ENCODE results near the gene KIF26B.

Gene KIF26B

DNA sequence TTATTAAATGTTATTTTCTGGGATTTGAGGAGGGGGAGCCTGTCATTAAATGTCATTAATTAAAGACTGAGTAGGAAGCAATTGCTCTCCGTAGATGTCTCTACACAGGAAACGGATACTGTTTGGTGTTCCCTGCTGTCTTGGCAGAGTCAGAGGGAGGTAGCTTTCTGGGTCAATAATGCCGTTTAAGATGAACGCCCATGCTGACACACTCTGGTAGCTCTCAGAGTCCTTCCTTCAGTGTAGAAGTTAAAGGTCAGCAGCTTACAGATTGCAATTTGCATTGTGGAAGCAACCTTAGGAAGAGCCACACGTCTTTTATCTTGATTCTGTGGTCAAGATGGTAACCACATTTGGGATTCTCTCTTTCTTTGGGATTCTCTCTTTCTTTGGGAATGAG, 257.5 kb downstream of the KIF26B start:
- no peak for DNase-seq (ENCODE audit: low read depth in 4 of 4, low spot score in 1 of 4)

DNA sequence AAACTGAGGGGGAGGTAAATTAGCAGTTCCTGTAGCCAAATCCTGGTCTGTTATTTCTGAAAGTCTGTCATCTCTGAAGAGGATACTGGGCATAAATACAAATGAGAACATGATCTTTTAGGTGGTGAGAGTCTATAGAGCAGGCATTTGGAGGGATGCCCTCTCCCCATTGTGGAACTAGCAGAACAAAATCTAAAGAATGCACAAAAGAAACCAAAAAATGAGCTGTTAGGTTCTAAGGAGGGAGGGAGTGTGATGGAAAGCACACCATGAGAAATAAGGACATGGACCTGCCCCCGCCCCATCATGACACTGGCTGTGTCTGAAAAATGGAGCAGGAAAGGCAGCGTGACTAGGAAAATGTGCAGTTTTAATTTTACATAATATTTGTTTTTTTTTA, 262.0 kb downstream of the KIF26B start:
- DNase-seq (ENCODE audit: low read depth in 4 of 4, low spot score in 1 of 4): no peak

DNA sequence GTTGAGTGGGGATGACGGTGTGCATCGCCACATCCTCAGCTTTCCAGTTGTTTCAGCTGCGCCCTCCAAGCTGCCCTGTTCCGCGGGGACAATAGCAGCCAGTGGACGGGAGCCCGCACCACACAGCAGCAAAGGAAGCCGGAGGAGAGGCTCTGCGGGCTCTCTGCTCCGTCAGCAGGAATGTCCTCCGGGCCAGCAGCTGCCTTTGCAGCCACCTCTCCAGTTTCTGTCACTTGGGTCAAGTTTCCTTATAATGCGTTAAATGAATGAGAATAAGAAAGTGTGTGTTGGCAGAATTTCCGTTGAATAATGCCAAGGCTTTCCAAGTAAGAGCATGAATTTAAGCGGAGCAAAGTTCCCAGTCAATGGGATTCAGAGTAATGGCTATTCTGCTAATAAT, 263.3 kb downstream of the KIF26B start:
- DNase-seq (ENCODE audit: low read depth in 4 of 4, low spot score in 1 of 4): no peak

DNA sequence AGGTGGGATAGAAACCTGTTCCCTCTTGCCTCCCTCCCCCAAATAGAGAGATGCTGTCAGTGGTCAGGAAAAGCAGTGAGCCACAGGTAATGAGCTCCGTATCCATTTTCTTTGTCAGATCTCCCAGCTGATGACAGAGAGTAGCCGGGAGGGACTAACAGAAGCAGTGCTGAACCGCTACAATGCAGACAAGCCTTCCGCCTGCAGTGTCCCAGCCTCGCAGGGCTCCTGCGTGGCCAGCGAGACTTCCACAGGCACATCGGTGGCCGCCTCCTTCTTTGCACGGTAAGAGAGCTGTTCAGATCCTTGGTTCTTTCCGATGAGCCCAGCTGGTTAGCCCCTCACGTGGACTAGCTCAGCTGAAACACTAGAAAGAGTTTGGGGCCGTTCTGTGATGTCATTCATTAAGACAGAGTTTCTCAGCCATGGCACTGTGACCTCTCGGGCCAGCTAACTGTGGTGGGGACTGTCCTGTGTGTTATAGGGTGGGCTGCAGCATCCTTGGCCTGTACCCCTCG, 264.7 kb downstream of the KIF26B start:
- DNase-seq (ENCODE audit: low read depth in 4 of 4, low spot score in 1 of 4): no peak

GRCh38 chr1:245419989-245420388, 265.2 kb downstream of the KIF26B start:
- no peak for DNase-seq (ENCODE audit: low read depth in 4 of 4, low spot score in 1 of 4)

DNA sequence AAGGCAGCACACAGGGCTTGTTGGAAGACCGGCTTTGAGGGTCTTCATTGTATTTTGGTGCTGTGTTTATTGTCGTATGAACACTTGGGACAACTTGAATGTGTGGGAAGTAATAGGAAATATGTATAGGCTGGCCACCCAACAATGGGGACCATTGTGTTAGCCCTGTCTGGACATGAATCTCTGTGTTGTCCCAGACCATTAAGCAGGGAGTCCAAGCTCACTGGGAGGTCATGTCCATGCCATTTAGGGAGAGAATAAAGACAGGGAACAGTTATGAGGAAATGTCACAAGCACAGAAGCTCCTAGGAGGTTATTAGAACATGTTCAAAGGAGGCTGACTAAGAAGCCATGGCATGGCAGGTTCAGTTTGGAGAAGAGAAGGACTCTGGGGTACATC, 266.1 kb downstream of the KIF26B start:
- no peak for DNase-seq (ENCODE audit: low read depth in 4 of 4, low spot score in 1 of 4)

- DNase-seq (ENCODE audit: low read depth in 4 of 4, low spot score in 1 of 4): no peak
These were observed 273.9 kb downstream of the KIF26B start for GRCh38 chr1:245428681-245429080.

GRCh38 chr1:245431706-245432105, 276.9 kb downstream of the KIF26B start:
- no peak for DNase-seq (ENCODE audit: low read depth in 4 of 4, low spot score in 1 of 4)

GRCh38 chr1:245432228-245432875, 277.6 kb downstream of the KIF26B start:
- DNase-seq (ENCODE audit: low read depth in 4 of 4, low spot score in 1 of 4): no peak

GRCh38 chr1:245433561-245433960, 278.8 kb downstream of the KIF26B start:
- DNase-seq (ENCODE audit: low read depth in 4 of 4, low spot score in 1 of 4): no peak

DNA sequence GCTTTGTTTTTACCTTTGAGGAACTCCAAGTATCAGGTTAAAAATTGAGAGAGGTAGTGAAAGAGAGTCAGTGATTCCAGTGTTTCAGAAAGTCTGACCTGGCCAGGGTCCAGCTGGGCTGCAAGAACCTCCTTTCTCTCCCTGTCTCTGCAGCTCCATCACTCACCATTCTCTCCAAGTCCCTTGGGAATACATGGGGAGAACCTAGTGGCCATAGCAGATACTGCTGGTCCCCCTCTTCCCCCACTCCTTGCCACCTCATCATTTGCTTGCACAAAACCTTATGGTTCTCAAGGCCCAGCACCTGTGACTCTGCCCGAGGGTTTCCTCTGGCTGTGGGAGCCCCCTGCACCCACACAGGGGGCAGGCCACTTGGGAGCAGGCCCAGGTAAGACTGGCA, 279.5 kb downstream of the KIF26B start:
- DNase-seq (ENCODE audit: low read depth in 4 of 4, low spot score in 1 of 4): no peak

- no peak for DNase-seq (ENCODE audit: low read depth in 4 of 4, low spot score in 1 of 4)
These were observed 281.6 kb downstream of the KIF26B start for GRCh38 chr1:245436407-245436806.

DNA sequence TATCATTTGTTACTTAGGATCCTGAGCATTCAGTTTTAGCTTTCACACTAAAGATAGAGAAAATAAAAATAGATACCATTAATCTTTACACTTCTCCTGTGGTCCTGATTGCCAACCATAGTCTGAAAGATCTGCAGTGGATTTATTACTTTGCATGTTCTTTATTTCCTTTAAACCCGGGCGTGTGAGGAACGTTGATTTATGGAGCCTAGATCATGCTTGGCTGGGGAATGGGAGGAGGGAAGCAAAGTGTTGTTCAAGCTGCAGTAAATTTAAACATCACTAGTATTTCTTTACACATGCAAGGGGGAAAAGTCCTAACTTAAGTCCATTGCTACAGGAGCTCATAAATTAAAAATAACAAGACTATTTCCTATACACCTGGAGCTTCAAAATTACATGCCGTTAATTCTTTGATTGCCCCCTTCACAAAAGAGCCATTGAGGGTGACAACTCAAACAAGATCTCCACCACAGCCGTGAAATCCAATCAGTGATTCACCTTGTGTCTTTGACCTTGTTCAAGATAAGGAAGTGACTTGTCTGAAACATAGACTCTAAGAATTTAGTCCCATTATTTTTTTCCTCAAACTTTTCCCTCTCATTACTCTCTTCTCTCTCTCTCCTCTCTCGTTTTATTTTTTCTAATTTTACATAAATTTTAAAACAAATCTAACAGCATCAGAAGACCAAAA, 282.7 kb downstream of the KIF26B start:
- DNase-seq (ENCODE audit: low read depth in 4 of 4, low spot score in 1 of 4): no peak

- no peak for DNase-seq (ENCODE audit: low read depth in 4 of 4, low spot score in 1 of 4)
These were observed 286.1 kb downstream of the KIF26B start for GRCh38 chr1:245440922-245441321.

DNA sequence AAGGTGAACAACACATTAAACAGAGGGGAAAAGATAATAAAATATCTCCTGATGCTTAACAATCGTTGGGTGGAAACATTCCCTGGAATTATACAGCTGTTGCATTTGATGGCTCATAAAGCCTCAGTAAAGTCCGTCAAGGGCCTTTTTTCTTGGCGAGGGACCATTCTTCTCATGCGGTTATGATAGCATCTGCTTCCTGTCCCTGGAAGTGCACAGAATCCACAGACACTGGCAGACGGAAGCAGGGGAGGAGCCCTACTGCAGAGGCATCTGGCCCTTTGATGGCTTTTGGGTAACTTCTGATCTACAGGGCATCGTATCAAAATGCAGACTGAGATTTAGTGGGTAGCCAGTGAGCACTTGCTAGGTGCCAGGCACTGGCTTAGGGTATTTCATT, 286.9 kb downstream of the KIF26B start:
- DNase-seq (ENCODE audit: low read depth in 4 of 4, low spot score in 1 of 4): no peak

- no peak for DNase-seq (ENCODE audit: low read depth in 4 of 4, low spot score in 1 of 4)
These were observed 289.5 kb downstream of the KIF26B start for GRCh38 chr1:245444147-245444828.

GRCh38 chr1:245444945-245445344, 290.2 kb downstream of the KIF26B start:
- DNase-seq (ENCODE audit: low read depth in 4 of 4, low spot score in 1 of 4): no peak

GRCh38 chr1:245448531-245448930, 293.7 kb downstream of the KIF26B start:
- DNase-seq (ENCODE audit: low read depth in 4 of 4, low spot score in 1 of 4): no peak

DNA sequence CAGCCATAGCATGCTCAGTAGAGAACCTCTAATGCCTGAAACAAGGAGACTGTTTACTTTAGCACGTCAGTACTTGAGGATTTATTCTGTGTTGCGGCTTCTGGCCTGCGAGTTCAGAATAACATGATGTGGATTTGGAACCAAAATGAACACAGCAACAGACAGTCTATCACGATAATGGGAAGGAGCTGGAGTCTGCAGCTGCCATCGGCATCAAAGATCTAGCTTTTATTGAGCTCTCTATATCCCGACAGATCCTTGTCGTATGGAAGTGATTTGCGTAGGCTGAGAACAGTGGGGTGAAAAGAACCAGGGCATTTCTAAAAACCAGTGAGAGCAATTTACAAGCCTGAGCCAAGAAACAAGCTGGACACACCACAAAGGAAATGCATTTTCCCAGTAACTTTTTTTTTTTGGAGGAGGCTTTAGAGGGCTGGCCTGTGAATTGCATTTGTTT, 294.2 kb downstream of the KIF26B start:
- DNase-seq (ENCODE audit: low read depth in 4 of 4, low spot score in 1 of 4): no peak

DNA sequence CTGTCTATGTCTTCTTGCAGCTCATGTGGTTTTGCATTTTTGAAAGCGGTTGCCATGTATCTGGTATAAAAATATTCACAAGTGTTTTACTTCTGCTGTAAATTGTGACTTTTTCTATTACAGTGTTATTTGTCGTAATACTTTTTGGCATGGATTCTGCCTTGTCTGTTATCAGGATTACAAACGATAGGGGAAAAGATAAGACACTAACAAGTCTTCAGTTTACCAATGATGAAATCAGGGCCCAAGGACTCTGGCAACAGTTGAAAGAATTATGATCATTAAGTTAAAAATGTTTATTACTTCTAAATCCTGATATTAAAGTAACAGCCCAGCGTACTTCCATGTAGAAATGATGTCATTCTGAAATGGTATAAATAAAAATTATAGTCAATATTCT, 298.8 kb downstream of the KIF26B start:
- no peak for DNase-seq (ENCODE audit: low read depth in 4 of 4, low spot score in 1 of 4)

- no peak for DNase-seq (ENCODE audit: low read depth in 4 of 4, low spot score in 1 of 4)
These were observed 299.3 kb downstream of the KIF26B start for GRCh38 chr1:245454051-245454450.

DNA sequence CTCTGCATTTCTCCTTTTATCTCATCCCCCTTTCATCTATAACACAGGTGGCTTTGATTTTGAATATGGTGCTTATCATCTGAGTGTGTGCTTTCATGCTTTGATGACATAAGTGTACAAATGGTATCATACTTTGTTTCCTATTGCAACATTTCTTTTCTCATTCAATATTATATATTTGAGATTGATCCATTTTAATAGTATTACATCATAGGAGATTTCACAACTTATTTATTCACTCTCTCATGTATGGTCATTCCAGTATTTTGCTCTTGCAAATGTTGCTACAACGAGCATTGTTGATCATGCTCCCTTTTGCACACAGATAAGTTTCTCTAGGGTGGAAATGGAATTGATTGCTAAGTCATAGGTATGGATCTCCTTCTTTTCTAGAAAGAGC, 302.8 kb downstream of the KIF26B start:
- no peak for DNase-seq (ENCODE audit: low read depth in 4 of 4, low spot score in 1 of 4)

All from stimulated activated CD4-positive, alpha-beta T cell treated with anti-CD3 and anti-CD28 coated beads, Interleukin-1b, Interleukin-23, amount 100 ng/mL, for 24 hours (primary cell).